NOMO-1 treated with dmso at 0.1 percent for 144 hours (cell line): ENCODE results near the gene RSBN1L.
"Not testable (repeated sequence)": the region's sequence is repeated elsewhere in the genome, so short reads cannot be mapped to it uniquely, and the experiment has no call there.

Experiments used
- DNase-seq: peaks from one replicate; lab custom pipeline; 2025; ENCODE audit not compliant: unreplicated experiment; lab: John Stamatoyannopoulos, UW

The RSBN1L gene

GRCh38 chr7:77696057-77696642 is at the start of gene RSBN1L:
TSS of gene RSBN1L (plus strand) at chr7:77696459. CDS start at chr7:77696470, 11 bp downstream.
- DNase-seq = peak; percentile 100

GRCh38 chr7:77648742-77649338 is 47.4 kb upstream of the RSBN1L start:
- DNase-seq = no peak

- no peak for DNase-seq
Measured at GRCh38 chr7:77649716-77650349, 46.4 kb upstream of the RSBN1L start.

- peak; percentile 55 for DNase-seq
Measured at GRCh38 chr7:77651575-77652162, 44.6 kb upstream of the RSBN1L start.

- DNase-seq = not testable (repeated sequence)
Measured at GRCh38 chr7:77652826-77653225, 43.4 kb upstream of the RSBN1L start.

- no peak for DNase-seq
Measured at GRCh38 chr7:77653572-77653971, 42.7 kb upstream of the RSBN1L start.

GRCh38 chr7:77655356-77655755 is 40.9 kb upstream of the RSBN1L start:
- DNase-seq = no peak

- DNase-seq = no peak
Measured at GRCh38 chr7:77655836-77656455, 40.3 kb upstream of the RSBN1L start.

- peak; percentile 99 for DNase-seq
Measured at GRCh38 chr7:77657427-77658224, 38.6 kb upstream of the RSBN1L start.

GRCh38 chr7:77658928-77659327 is 37.3 kb upstream of the RSBN1L start:
- DNase-seq = no peak

- peak; percentile 90 for DNase-seq
Measured at GRCh38 chr7:77661816-77662215, 34.4 kb upstream of the RSBN1L start.

GRCh38 chr7:77662869-77663268 is 33.4 kb upstream of the RSBN1L start:
- no peak for DNase-seq

GRCh38 chr7:77664715-77665114 is 31.5 kb upstream of the RSBN1L start:
- DNase-seq = no peak

- DNase-seq = no peak
Measured at GRCh38 chr7:77665161-77665560, 31.1 kb upstream of the RSBN1L start.

- no peak for DNase-seq
Measured at GRCh38 chr7:77667459-77668086, 28.7 kb upstream of the RSBN1L start.

- DNase-seq = no peak
Measured at GRCh38 chr7:77674878-77675277, 21.4 kb upstream of the RSBN1L start.

- DNase-seq = no peak
Measured at GRCh38 chr7:77679608-77680007, 16.7 kb upstream of the RSBN1L start.

- no peak for DNase-seq
Measured at GRCh38 chr7:77680266-77680665, 16.0 kb upstream of the RSBN1L start.

GRCh38 chr7:77684030-77684429 is 12.2 kb upstream of the RSBN1L start:
- no peak for DNase-seq

- DNase-seq = peak; percentile 58
Measured at GRCh38 chr7:77685233-77685632, 11.0 kb upstream of the RSBN1L start.
